WTC11 (cell line): ENCODE results near the gene PSEN2. TPM values are rescaled to one million over a fixed set of nuclear protein-coding genes. Genes with fewer than 3 reads are reported as not detected.

Source experiments
- ATAC-seq: fragments of 200-7000 bp; cut with Tn5 transposase; 2 replicates; pipeline ENCODE4 v1.10.0; 2021; ENCODE audit warnings: mild to moderate bottlenecking, moderate library complexity
- CTCF ChIA-PET: fragments of 300-600 bp; sonication (Branson Sonifier 250); formaldehyde crosslinking; loops from one replicate; lab custom pipeline; 2021; ENCODE audit warnings: antibody characterized with exemption; lab: Charles Lee
- POLR2A ChIA-PET: fragments of 350-600 bp; sonication (Branson Sonifier 250); formaldehyde crosslinking; loops from one replicate; lab custom pipeline; 2021; ENCODE audit warnings: antibody characterized with exemption; lab: Charles Lee
- DNase-seq: peaks from one replicate; pipeline ENCODE4 v3.0.0; 2021; ENCODE audit warnings: low spot score
- H3K27ac Mint-ChIP-seq: 2 replicates; pipeline ENCODE4 v1.8.0; 2021; ENCODE audit warnings: mixed read lengths
- H3K27me3 Mint-ChIP-seq: 2 replicates; pipeline ENCODE4 v1.8.0; 2021; ENCODE audit warnings: low read depth, mild to moderate bottlenecking, moderate library complexity, mixed read lengths
- H3K36me3 Mint-ChIP-seq: 2 replicates; pipeline ENCODE4 v1.8.0; 2021; ENCODE audit warnings: mixed read lengths
- H3K4me1 Mint-ChIP-seq: 2 replicates; pipeline ENCODE4 v1.8.0; 2022; ENCODE audit warnings: mixed read lengths
- H3K4me3 Mint-ChIP-seq: 2 replicates; pipeline ENCODE4 v1.8.0; 2021; ENCODE audit warnings: mild to moderate bottlenecking, moderate library complexity, mixed read lengths
- H3K9me3 Mint-ChIP-seq: 2 replicates; pipeline ENCODE4 v1.8.0; 2021; ENCODE audit warnings: mixed read lengths
- AFF4 ChIP-seq: sonication (generic); formaldehyde crosslinking; IDR thresholded peaks from 2 replicates; pipeline ENCODE4 v1.8.1; 2023; ENCODE audit warnings: mild to moderate bottlenecking, missing genetic modification reagents, borderline replicate concordance
- CREB1 ChIP-seq: sonication (generic); formaldehyde crosslinking; IDR thresholded peaks from 2 replicates; pipeline ENCODE4 v1.8.0; 2023; ENCODE audit warnings: mild to moderate bottlenecking, missing genetic modification reagents
- HMGA2 ChIP-seq: fragments of 250-450 bp; sonication (Bioruptor Pico); IDR thresholded peaks from 2 replicates; pipeline ENCODE4 v1.4.0; 2021; ENCODE audit warnings: mild to moderate bottlenecking, moderate library complexity
- JUN ChIP-seq: sonication (generic); formaldehyde crosslinking; IDR thresholded peaks from 2 replicates; pipeline ENCODE4 v1.8.0; 2023; ENCODE audit warnings: mild to moderate bottlenecking, missing genetic modification reagents
- KAT7 ChIP-seq: sonication (generic); formaldehyde crosslinking; IDR thresholded peaks from 2 replicates; pipeline ENCODE4 v1.8.1; 2023; ENCODE audit warnings: missing genetic modification reagents, mild to moderate bottlenecking, borderline replicate concordance
- MYBL2 ChIP-seq: sonication (generic); formaldehyde crosslinking; IDR thresholded peaks from 2 replicates; pipeline ENCODE4 v1.8.1; 2023; ENCODE audit warnings: mild to moderate bottlenecking, moderate library complexity, missing genetic modification reagents
- NFYB ChIP-seq: sonication (generic); formaldehyde crosslinking; conservative IDR thresholded peaks from 2 replicates; pipeline ENCODE4 v1.8.0; 2022; ENCODE audit warnings: low read depth, missing genetic modification reagents
- OVOL2 ChIP-seq: fragments of 250-450 bp; sonication (Bioruptor Pico); IDR thresholded peaks from 2 replicates; pipeline ENCODE4 v1.9.0; 2021; ENCODE audit warnings: mild to moderate bottlenecking, borderline replicate concordance
- PRDM15 ChIP-seq: sonication (generic); formaldehyde crosslinking; IDR thresholded peaks from 2 replicates; pipeline ENCODE4 v1.8.0; 2022; ENCODE audit warnings: missing genetic modification reagents
- SMAD3 ChIP-seq: sonication (generic); formaldehyde crosslinking; IDR thresholded peaks from 2 replicates; pipeline ENCODE4 v1.8.0; 2022; ENCODE audit warnings: missing genetic modification reagents, mild to moderate bottlenecking, borderline replicate concordance
- SMAD4 ChIP-seq: sonication (generic); formaldehyde crosslinking; IDR thresholded peaks from 2 replicates; pipeline ENCODE4 v1.8.0; 2022; ENCODE audit warnings: mild to moderate bottlenecking, missing genetic modification reagents
- TCF7 ChIP-seq: sonication (generic); formaldehyde crosslinking; IDR thresholded peaks from 2 replicates; pipeline ENCODE4 v1.8.0; 2022; ENCODE audit warnings: mild to moderate bottlenecking, low read depth, missing genetic modification reagents, moderate library complexity
- TEAD4 ChIP-seq: sonication (generic); formaldehyde crosslinking; IDR thresholded peaks from 2 replicates; pipeline ENCODE4 v1.8.0; 2022; ENCODE audit warnings: mild to moderate bottlenecking, missing genetic modification reagents
- TP53 ChIP-seq: sonication (generic); formaldehyde crosslinking; IDR thresholded peaks from 2 replicates; pipeline ENCODE4 v1.8.1; 2023; ENCODE audit warnings: mild to moderate bottlenecking, missing genetic modification reagents
- ZNF219 ChIP-seq: sonication (generic); formaldehyde crosslinking; IDR thresholded peaks from 2 replicates; pipeline ENCODE4 v1.8.0; 2023; ENCODE audit warnings: missing genetic modification reagents, mild to moderate bottlenecking, borderline replicate concordance
- ZNF263 ChIP-seq: sonication (generic); formaldehyde crosslinking; IDR thresholded peaks from 2 replicates; pipeline ENCODE4 v1.8.1; 2022; ENCODE audit warnings: low read depth, mild to moderate bottlenecking, moderate library complexity, missing genetic modification reagents
- ZNF281 ChIP-seq: sonication (generic); formaldehyde crosslinking; IDR thresholded peaks from 2 replicates; pipeline ENCODE4 v1.8.0; 2023; ENCODE audit warnings: mild to moderate bottlenecking, missing genetic modification reagents
- ZNF416 ChIP-seq: fragments of 250-450 bp; sonication (Bioruptor Pico); IDR thresholded peaks from 2 replicates; pipeline ENCODE4 v1.9.0; 2021; ENCODE audit warnings: mild to moderate bottlenecking, inconsistent platforms
- ZNF425 ChIP-seq: fragments of 250-450 bp; sonication (Bioruptor Pico); conservative IDR thresholded peaks from 2 replicates; pipeline ENCODE4 v1.9.0; 2021; ENCODE audit warnings: mild to moderate bottlenecking
- ZSCAN18 ChIP-seq: fragments of 250-450 bp; sonication (Bioruptor Pico); IDR thresholded peaks from 2 replicates; pipeline ENCODE4 v2.1.2; 2022; ENCODE audit warnings: mild to moderate bottlenecking, moderate library complexity
- total RNA-seq: library from RNA; stranded (reverse); gene quantifications from 3 replicates; pipeline ENCODE4 v1.2.3, GENCODE V29; 2021

Gene PSEN2
- total RNA-seq, 1 experiment from 2014 or later = 18.4 TPM

GRCh38 chr1:226916497-226916896 lies 46.1 kb downstream of the PSEN2 start (continued):
- TF ChIP-seq OVOL2 (CRISPR knock-in tag) = no peak
- TF ChIP-seq, all 79 proteins: peak for 0

- Mint-ChIP-seq H3K4me3 (no peak overlapping the region), H3K27ac (no peak overlapping the region), H3K36me3 (0 out of 2 replicates have a peak, but pooled peaks cover 4% of the 10 kb centered on the region), H3K27me3 (no peaks in the 10 kb centered on the region), H3K9me3 (peaks cover 12% of the 10 kb centered on the region), H3K4me1 (0 out of 2 replicates have a peak, but pooled peaks cover 3% of the 10 kb centered on the region)
- ChIA-PET POLR2A (no interaction called here), CTCF (interaction anchor here (1.2 to 1.9 kb wide), 3 partner anchors 12 to 50 kb away, joined by 3 to 5 read pairs (median 3); partner anchors contain the start of genes COQ8A and PSEN2)
- no peak for ATAC-seq
- no peak for DNase-seq
- TF ChIP-seq SMAD4 (CRISPR knock-in tag) = no peak
- no peak for TF ChIP-seq HMGA2 (CRISPR knock-in tag)
- no peak for TF ChIP-seq KAT7 (CRISPR knock-in tag)
- TF ChIP-seq PRDM15 (CRISPR knock-in tag) = no peak
- no peak for TF ChIP-seq MYBL2 (CRISPR knock-in tag)
- TF ChIP-seq ZNF281 (CRISPR knock-in tag) = no peak
- no peak for TF ChIP-seq SMAD3 (CRISPR knock-in tag)
- no peak for TF ChIP-seq ZNF219 (CRISPR knock-in tag)
- no peak for TF ChIP-seq TCF7
- no peak for TF ChIP-seq CREB1 (CRISPR knock-in tag)
- TF ChIP-seq JUN (CRISPR knock-in tag) = no peak
- no peak for TF ChIP-seq ZNF263 (CRISPR knock-in tag)
- TF ChIP-seq ZNF425 (CRISPR knock-in tag) = no peak
- TF ChIP-seq NFYB (CRISPR knock-in tag) = no peak
- TF ChIP-seq ZNF416 (CRISPR knock-in tag) = no peak
- TF ChIP-seq ZSCAN18 = no peak
- no peak for TF ChIP-seq AFF4 (CRISPR knock-in tag)
- no peak for TF ChIP-seq TEAD4 (CRISPR knock-in tag)
- TF ChIP-seq TP53 (CRISPR knock-in tag) = no peak
These were observed 49.2 kb downstream of the PSEN2 start for GRCh38 chr1:226919587-226919986.
